A204.1 (cell line): Measurements from ENCODE around the gene LYPD6.
"Not testable (repeated sequence)": the region's sequence is repeated elsewhere in the genome, so short reads cannot be mapped to it uniquely, and the experiment has no call there.

ENCODE experiments used
- FAIRE-seq: peaks from 2 replicates; lab custom pipeline; 2012; peaks lifted over from hg19 to GRCh38; lab: Jason Lieb, UNC

Gene LYPD6

GRCh38 chr2:149330127-149331022 lies at the start of gene LYPD6:
LYPD6 (plus strand) TSS chr2:149330587; CDS start chr2:149437709, 107,122 bp downstream.
- no peak for FAIRE-seq

- FAIRE-seq: no peak
These were observed 48.9 kb upstream of the LYPD6 start for GRCh38 chr2:149281441-149281840.

GRCh38 chr2:149290662-149291061 lies 39.7 kb upstream of the LYPD6 start:
- FAIRE-seq: no peak

- no peak for FAIRE-seq
These were observed 38.5 kb upstream of the LYPD6 start for GRCh38 chr2:149291881-149292280.

GRCh38 chr2:149296031-149296430 lies 34.4 kb upstream of the LYPD6 start:
- no peak for FAIRE-seq

- FAIRE-seq: no peak
These were observed 23.4 kb upstream of the LYPD6 start for GRCh38 chr2:149307014-149307413.

- FAIRE-seq: no peak
These were observed 20.0 kb upstream of the LYPD6 start for GRCh38 chr2:149310349-149310748.

GRCh38 chr2:149312039-149312438 lies 18.3 kb upstream of the LYPD6 start:
- FAIRE-seq: no peak

GRCh38 chr2:149313512-149313972 lies 16.8 kb upstream of the LYPD6 start:
- no peak for FAIRE-seq

GRCh38 chr2:149314687-149315086 lies 15.7 kb upstream of the LYPD6 start:
- no peak for FAIRE-seq

GRCh38 chr2:149315461-149315860 lies 14.9 kb upstream of the LYPD6 start:
- FAIRE-seq: no peak

- not testable (repeated sequence) for FAIRE-seq
These were observed 11.8 kb upstream of the LYPD6 start for GRCh38 chr2:149318566-149318965.

GRCh38 chr2:149320362-149320761 lies 10.0 kb upstream of the LYPD6 start:
- FAIRE-seq: no peak

GRCh38 chr2:149329068-149329467 lies 1.3 kb upstream of the LYPD6 start:
- FAIRE-seq: no peak

- FAIRE-seq: no peak
These were observed 779 bp upstream of the LYPD6 start for GRCh38 chr2:149329489-149330126.

GRCh38 chr2:149331023-149331400 lies 625 bp downstream of the LYPD6 start:
- FAIRE-seq: no peak

- no peak for FAIRE-seq
These were observed 2.0 kb downstream of the LYPD6 start for GRCh38 chr2:149332364-149332763.

- FAIRE-seq: no peak
These were observed 3.2 kb downstream of the LYPD6 start for GRCh38 chr2:149333636-149334035.

- FAIRE-seq: no peak
These were observed 3.8 kb downstream of the LYPD6 start for GRCh38 chr2:149334156-149334555.

GRCh38 chr2:149339324-149339723 lies 8.9 kb downstream of the LYPD6 start:
- no peak for FAIRE-seq

- FAIRE-seq: no peak
These were observed 12.1 kb downstream of the LYPD6 start for GRCh38 chr2:149342509-149342908.

GRCh38 chr2:149344105-149344504 lies 13.7 kb downstream of the LYPD6 start:
- no peak for FAIRE-seq

- no peak for FAIRE-seq
These were observed 15.9 kb downstream of the LYPD6 start for GRCh38 chr2:149346272-149346671.

- no peak for FAIRE-seq
These were observed 17.9 kb downstream of the LYPD6 start for GRCh38 chr2:149348291-149348690.
